Activated CD8-positive, alpha-beta memory T cell treated with anti-CD3 and anti-CD28 coated beads for 1 hour (primary cell): ENCODE results near the gene PPP1R12C.
"Not testable (repeated sequence)": the region's sequence is repeated elsewhere in the genome, so short reads cannot be mapped to it uniquely, and the experiment has no call there.

Experiments used
- DNase-seq, 2 donors: peaks; one replicate each; pipeline ENCODE4 v3.0.0-alpha.2; 2020; ENCODE audit warnings: low read depth in 1 of 2; ENCODE audit errors: extremely low read depth in 1 of 2

PPP1R12C gene

GRCh38 chr19:55116859-55117662 lies at the start of gene PPP1R12C:
Gene PPP1R12C, minus strand, starts transcription at chr19:55117637. Its CDS starts 94 bp downstream, at chr19:55117543.
- peak in 1 of 2 donors; percentile 12 for DNase-seq

DNA sequence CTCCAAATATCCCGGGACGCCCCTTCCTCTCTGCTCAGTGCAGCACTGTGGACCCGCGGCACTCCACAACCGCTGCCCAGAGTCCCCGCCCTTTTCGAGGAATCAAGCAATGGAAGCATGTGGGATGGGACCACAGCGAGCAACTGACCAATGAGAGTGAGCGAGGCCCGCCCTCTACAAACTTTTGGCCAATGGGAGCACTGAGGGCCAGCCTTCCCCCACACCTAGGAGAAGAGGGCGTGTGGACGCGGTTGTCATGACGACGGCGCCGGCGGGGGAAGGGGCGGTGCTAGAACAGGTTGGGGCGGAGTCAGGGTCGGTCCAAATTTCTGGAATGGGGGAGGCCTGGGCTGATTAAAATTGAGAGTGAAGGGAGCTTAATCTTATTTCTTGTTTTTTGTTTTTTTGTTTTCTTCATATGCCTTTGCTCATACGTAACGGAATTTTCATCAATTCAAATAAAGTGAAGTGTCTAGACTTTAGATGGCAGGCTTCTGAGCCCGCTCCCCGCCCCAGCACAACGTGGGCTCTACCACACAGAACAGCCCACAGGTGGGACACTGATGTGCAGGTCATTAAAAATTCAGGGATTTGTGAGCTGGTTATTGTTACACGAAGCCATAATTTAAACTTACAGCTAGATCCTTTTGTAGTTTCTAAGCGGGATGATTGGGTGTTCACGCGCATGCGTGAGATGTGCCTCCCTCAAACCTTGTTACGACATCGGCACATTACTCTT lies 49.3 kb upstream of the PPP1R12C start, which contains the start of gene DNAAF3:
TSS of gene DNAAF3 (minus strand) at position 84 of the 739 bp plus-strand sequence. CDS start 200 bp downstream, outside the sequence.
- DNase-seq: peak in 1 of 2 donors; percentile 39

GRCh38 chr19:55165952-55166529 lies 48.6 kb upstream of the PPP1R12C start:
- DNase-seq: no peak

- no peak for DNase-seq
Observed at GRCh38 chr19:55161571-55162322, 44.3 kb upstream of the PPP1R12C start.

GRCh38 chr19:55160986-55161365 lies 43.5 kb upstream of the PPP1R12C start:
- no peak for DNase-seq

DNA sequence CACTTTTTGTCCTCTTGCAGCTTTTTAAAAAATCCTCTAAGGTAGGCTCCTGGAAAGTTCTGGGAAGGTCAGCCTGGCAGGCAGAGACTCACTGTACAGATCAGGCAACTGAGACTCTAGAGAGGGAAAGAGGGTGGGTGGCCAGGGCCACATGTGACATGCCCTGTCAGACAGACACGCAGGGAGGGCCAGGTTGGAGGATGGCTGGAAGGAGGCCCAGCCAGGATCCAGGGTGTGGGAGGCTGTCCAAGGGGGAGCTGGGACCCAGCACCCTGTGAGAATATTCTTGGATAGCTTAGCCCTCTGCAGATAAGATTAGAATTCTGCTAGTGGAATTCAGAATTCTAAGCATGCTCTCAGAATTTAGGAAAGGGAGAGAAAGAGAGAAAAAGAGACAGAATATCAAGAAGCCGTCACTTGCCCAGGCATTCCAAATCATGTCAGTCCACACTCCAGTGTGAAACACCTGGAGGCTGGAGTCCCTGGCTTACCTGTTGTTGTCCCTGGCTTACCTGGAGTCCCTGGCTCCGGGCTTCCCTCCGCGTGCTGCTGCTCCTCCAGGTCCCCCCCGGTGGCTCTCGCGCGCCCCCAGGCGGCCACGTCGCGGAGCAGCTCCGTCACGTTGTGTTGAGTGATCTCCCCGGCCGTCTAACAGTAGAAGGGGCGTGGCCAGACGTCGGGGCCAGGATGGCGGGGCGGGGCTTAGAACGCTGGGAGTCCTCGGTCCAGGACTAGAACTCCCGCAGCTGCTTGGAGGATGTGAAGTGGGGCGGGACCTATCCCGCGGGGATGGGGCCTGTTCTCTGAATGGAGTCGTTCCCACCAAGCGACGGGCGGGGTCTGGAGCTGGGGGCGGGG lies 42.9 kb upstream of the PPP1R12C start:
- peak; percentile 59 to 73 for DNase-seq

DNA sequence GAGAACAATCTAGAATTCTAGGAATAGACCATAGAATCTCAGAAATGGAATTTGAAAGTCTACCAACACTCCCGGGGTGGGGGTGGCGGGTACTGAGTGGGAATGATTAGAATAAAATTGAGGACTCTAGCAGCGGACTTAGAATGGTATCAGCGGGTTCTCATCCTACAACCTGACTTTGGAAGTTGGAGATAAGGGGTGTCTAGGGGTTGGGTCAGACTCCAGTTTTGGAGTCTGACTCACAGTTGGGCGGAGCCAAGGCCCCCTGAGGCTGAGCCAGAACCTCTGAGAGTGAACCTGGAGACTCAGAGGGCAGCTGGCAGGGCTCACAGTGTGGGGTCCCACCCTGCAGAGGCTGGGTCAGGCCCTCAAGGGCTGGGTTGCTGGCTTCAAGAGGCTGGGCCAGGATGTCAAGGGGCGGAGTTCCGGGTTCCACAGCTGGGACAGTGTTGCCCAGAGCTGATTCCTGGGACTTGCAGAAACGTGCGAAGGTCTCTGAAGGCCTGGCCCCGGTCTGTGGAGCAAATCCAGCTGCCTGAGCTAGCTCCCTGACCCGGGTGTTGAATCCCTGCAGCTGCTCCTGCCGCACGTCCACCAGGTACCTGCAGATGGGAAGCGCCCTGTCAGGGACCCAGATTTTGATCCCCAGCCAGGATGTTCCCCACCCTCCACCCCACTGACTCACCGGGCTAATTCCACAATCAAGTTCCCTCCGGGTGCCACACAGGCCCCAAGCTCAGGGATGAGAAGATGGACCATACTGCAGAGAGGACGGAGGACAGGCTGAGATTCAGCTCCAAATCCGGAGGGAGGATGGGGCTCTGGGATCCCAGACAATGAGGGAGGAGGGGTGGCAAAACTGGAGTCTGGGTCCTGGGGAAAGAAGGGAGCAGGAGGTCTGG lies 41.7 kb upstream of the PPP1R12C start:
- no peak for DNase-seq

DNA sequence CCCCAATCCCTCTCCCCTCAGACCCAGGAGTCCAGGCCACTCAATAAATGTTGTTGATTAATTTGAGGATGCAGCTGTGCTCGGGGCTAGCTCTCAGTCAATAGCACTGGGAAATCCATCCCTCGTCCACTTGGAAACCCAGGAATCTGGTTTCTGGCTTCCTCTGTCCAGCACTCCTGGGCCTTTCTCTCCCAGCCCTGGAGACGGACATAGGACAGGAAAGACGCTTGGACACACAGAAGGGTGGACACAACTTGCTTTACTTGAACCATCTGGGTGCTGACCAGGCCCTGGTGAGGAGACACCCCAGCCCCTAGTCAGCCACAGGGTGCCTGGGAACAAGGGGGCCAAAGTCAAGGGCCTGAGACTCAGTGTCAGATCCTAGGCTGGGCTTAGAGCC lies 41.0 kb upstream of the PPP1R12C start:
- DNase-seq: no peak

DNA sequence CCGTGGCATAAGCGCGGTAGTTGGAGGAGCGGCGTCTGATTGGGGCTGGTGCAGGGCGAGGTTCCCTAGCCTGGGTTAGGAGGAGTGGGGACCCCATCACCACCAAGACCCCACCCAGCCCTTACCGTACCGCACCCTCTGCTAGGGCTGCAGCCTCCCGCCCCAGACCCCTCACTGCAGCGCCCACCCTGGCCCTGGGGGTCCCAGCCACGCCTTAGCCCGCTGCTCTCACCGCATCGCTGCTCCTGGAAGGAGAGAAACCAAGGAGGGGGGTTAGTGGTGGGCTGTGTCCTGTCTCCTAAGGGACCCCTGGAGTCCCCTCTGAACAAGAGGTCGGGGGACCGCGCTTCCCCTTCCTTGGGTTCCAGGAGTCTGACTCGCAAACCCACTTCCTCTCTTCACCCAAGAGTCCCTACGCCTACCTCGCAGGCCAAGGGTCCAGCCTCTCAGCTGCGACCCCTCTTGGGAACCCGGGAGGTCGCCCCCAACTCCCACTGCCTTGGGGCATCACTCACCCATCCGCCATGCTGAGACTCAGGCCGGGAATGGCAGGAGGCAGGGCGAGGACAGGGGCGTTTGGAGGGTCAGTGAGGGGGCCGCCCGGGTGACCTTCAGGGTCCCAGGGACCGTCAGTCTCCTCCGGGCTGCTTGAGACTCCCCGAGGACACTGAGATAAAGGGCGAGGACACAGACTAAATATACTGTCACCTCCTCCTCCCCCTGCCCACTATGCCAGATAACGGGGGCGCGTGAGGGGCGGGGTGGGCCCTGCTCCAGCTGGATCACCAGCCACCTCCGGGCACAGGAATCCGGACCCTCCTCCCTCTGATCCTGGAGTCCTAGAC lies 39.8 kb upstream of the PPP1R12C start, which contains the start of gene TNNI3:
TSS of gene TNNI3 (minus strand) at position 669 of the 845 bp plus-strand sequence. CDS start at position 526, 143 bp downstream.
- no peak for DNase-seq

GRCh38 chr19:55156202-55157063 lies 39.0 kb upstream of the PPP1R12C start:
- no peak for DNase-seq

- DNase-seq: not testable (repeated sequence)
Observed at GRCh38 chr19:55155784-55156183, 38.3 kb upstream of the PPP1R12C start.

- no peak for DNase-seq
Observed at GRCh38 chr19:55153652-55154264, 36.3 kb upstream of the PPP1R12C start.

DNA sequence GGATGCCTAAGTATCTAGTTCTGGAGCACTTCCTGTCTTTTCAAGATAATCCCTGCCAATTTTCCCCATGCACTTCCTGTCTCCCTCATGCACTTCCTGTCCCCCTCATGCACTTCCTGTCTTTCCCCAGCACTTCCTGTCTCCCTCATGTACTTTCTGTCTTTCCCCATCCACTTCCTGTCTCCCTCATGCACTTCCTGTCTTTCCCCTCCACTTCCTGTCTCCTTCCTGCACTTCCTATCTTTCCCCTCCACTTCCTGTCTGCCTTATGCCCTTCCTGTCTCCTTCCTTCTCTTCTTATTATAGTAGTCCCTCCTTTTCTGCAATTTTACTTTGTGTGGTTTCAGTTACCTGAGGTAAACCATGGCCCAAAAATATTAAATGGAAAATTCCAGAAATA lies 34.6 kb upstream of the PPP1R12C start:
- DNase-seq: no peak

DNA sequence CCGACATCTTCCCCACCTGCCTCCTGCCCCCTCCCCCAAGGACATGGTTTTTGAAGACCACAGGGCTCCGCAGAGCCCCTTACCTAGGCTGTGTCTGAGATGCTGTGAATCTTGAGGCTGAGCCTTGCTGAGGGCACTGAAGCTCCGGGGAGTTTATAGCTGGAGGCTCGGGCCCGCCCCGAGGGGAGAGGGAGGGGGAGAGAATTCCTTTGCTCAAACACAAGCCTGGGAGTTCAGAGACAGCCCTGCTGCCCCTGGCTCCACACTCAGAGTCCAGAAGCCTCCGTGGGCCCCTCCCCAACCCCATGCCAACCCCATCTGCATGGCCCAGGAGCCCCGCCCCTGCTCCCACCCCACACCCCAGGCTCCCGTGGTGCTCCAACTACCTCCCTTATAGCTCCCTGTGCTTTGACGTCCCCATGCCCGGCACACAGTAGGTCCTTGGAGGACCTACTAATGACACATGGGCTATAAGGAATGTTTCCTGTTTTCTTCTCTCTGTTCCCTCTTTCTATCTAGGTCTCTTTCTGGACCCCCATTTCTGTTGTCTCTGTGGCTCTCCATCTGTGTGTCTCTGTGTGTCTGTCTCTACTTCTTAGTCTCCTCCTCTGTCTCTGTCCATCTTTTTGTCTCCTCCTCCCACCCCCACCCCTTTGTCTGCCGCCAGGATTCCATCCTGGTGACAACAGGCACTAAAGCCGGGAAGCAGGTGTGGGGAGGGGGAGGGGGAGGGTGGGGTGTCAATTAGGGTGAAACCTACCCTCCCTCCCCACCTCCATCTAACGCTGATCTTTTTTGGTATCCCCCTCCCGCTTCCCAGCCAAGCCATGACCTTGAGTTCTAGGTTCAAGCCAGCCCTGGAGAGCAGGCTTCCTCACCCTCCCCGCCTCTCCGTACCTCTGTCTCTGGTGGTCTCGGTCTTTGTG lies 31.9 kb upstream of the PPP1R12C start, which contains the start of gene TNNT1:
TSS of gene TNNT1 (minus strand) at position 129 of the 926 bp plus-strand sequence. CDS start 2,049 bp downstream, outside the sequence.
- no peak for DNase-seq

GRCh38 chr19:55147545-55148251 lies 30.3 kb upstream of the PPP1R12C start:
- DNase-seq: no peak
